PFSK-1 (cell line): Measurements from ENCODE around the gene EME1.

Experiments used
- FOXP2 ChIP-seq: optimal IDR thresholded peaks from 2 replicates; pipeline ENCODE3; 2011; ENCODE audit warnings: borderline replicate concordance, control low read depth, inconsistent platforms; ENCODE audit not compliant: insufficient read depth; ENCODE audit errors: extremely low read length, extremely low read depth
- POLR2AphosphoS5 ChIP-seq: IDR thresholded peaks from 2 replicates; pipeline ENCODE4 v1.6.1; 2012; ENCODE audit warnings: low read depth, mild to moderate bottlenecking, control low read depth, low read length, moderate library complexity
- REST ChIP-seq, 2 experiments: IDR thresholded peaks; 2 replicates each; pipeline versions ENCODE4 v1.6.1 to v1.8.0; 2011 to 2012; ENCODE audit warnings: low read depth in 2 of 2, low read length in 2 of 2, control low read depth in 1 of 2, inconsistent platforms in 1 of 2, mild to moderate bottlenecking in 1 of 2, moderate library complexity in 1 of 2; ENCODE audit not compliant: insufficient read depth in 1 of 2
- SIN3A ChIP-seq: IDR thresholded peaks from 2 replicates; pipeline ENCODE4 v1.6.1; 2012; ENCODE audit warnings: mild to moderate bottlenecking, low read length, moderate library complexity, borderline replicate concordance; ENCODE audit not compliant: insufficient read depth
- TAF1 ChIP-seq: IDR thresholded peaks from 2 replicates; pipeline ENCODE4 v1.6.1; 2012; ENCODE audit warnings: low read length, control low read depth, borderline replicate concordance; ENCODE audit not compliant: insufficient read depth

Gene EME1

GRCh38 chr17:50397919-50398285, 24.9 kb downstream of the EME1 start:
- no peak for TF ChIP-seq POLR2AphosphoS5
- no peak for TF ChIP-seq SIN3A
- TF ChIP-seq TAF1: no peak
- TF ChIP-seq REST (IDR thresholded peaks at IDR 0.05; ENCODE audit: insufficient read depth in 1 of 2, low read depth in 2 of 2, low read length in 2 of 2): no peak
- no peak for TF ChIP-seq FOXP2

- TF ChIP-seq REST (IDR thresholded peaks at IDR 0.05; ENCODE audit: insufficient read depth in 1 of 2, low read depth in 2 of 2, low read length in 2 of 2): no peak
- no peak for TF ChIP-seq TAF1
- TF ChIP-seq SIN3A: no peak
- TF ChIP-seq POLR2AphosphoS5: no peak
- no peak for TF ChIP-seq FOXP2
These were observed 33.5 kb downstream of the EME1 start for GRCh38 chr17:50406578-50406977.

- TF ChIP-seq FOXP2 (no peak), REST (IDR thresholded peaks at IDR 0.05; ENCODE audit: insufficient read depth in 1 of 2, low read depth in 2 of 2, low read length in 2 of 2) (no peak), POLR2AphosphoS5 (no peak), TAF1 (no peak), SIN3A (no peak)
These were observed 34.9 kb downstream of the EME1 start for GRCh38 chr17:50407921-50408320.

- TF ChIP-seq FOXP2 (no peak), REST (IDR thresholded peaks at IDR 0.05; ENCODE audit: insufficient read depth in 1 of 2, low read depth in 2 of 2, low read length in 2 of 2) (no peak), POLR2AphosphoS5 (no peak), TAF1 (no peak), SIN3A (no peak)
These were observed 39.2 kb downstream of the EME1 start for GRCh38 chr17:50412188-50412732.

GRCh38 chr17:50414808-50415207, 41.8 kb downstream of the EME1 start:
- TF ChIP-seq TAF1 (no peak), SIN3A (no peak), POLR2AphosphoS5 (no peak)
